Mesendoderm (in vitro differentiated cells): ENCODE data around the gene PLCD1.

ENCODE experiments used
- DNase-seq: peaks from one replicate; pipeline ENCODE4 v3.0.0; 2013
- H2AK5ac ChIP-seq: 2 replicates; pipeline ENCODE4 v1.6.1; 2013; ENCODE audit warnings: low read length, inconsistent platforms
- H2BK120ac ChIP-seq: 2 replicates; pipeline ENCODE4 v1.6.1; 2013; ENCODE audit warnings: low read depth, mild to moderate bottlenecking, low read length, moderate library complexity, mixed read lengths
- H2BK15ac ChIP-seq: replicated peaks from 2 replicates; pipeline ENCODE4 v1.6.1; 2013; ENCODE audit warnings: low read depth, mild to moderate bottlenecking, moderate library complexity
- H2BK5ac ChIP-seq: 2 replicates; pipeline ENCODE4 v1.6.1; 2013; ENCODE audit warnings: low read length, inconsistent platforms
- H3K18ac ChIP-seq: 2 replicates; pipeline ENCODE4 v1.6.1; 2013; ENCODE audit warnings: mild to moderate bottlenecking, low read length, mixed read lengths
- H3K23ac ChIP-seq: one replicate; pipeline ENCODE4 v1.6.1; 2013; ENCODE audit warnings: low read length
- H3K27ac ChIP-seq: 2 replicates; pipeline ENCODE4 v1.5.1; 2013; ENCODE audit warnings: low read depth, mild to moderate bottlenecking, inconsistent platforms, low read length, moderate library complexity
- H3K27me3 ChIP-seq: 2 replicates; pipeline ENCODE4 v1.6.1; 2013; ENCODE audit warnings: low read length, control low read depth, mild to moderate bottlenecking, inconsistent platforms; ENCODE audit not compliant: insufficient read depth, poor library complexity
- H3K36me3 ChIP-seq: 2 replicates; pipeline ENCODE4 v1.6.1; 2013; ENCODE audit warnings: low read length, inconsistent platforms; ENCODE audit not compliant: control insufficient read depth, insufficient read depth
- H3K4ac ChIP-seq: one replicate; pipeline ENCODE4 v1.6.1; 2013; ENCODE audit warnings: low read depth, mild to moderate bottlenecking, low read length, moderate library complexity
- H3K4me1 ChIP-seq: 2 replicates; pipeline ENCODE4 v1.6.1; 2013; ENCODE audit warnings: low read depth, low read length, inconsistent platforms; ENCODE audit not compliant: control insufficient read depth
- H3K4me2 ChIP-seq: 2 replicates; pipeline ENCODE4 v1.6.1; 2013; ENCODE audit warnings: low read length
- H3K4me3 ChIP-seq: 2 replicates; pipeline ENCODE4 v1.5.1; 2013; ENCODE audit warnings: mild to moderate bottlenecking, low read length
- H3K56ac ChIP-seq: one replicate; pipeline ENCODE4 v1.6.1; 2013; ENCODE audit warnings: low read length
- H3K79me1 ChIP-seq: 2 replicates; pipeline ENCODE4 v1.6.1; 2013; ENCODE audit warnings: low read length, inconsistent platforms
- H3K79me2 ChIP-seq: 2 replicates; pipeline ENCODE4 v1.6.1; 2013; ENCODE audit warnings: mild to moderate bottlenecking, low read length; ENCODE audit not compliant: control insufficient read depth, insufficient read depth
- H3K9ac ChIP-seq: 2 replicates; pipeline ENCODE4 v1.6.1; 2013; ENCODE audit warnings: low read length, inconsistent platforms
- H4K5ac ChIP-seq: one replicate; pipeline ENCODE4 v1.6.1; 2013; ENCODE audit warnings: low read length
- H4K8ac ChIP-seq: one replicate; pipeline ENCODE4 v1.6.1; 2013; ENCODE audit warnings: low read depth, mild to moderate bottlenecking, control low read depth, low read length, moderate library complexity
- WGBS: extraction: QIAGEN DNeasy Blood & Tissue Kit; methylation state at CpG from one replicate; pipeline ENCODE4 v1.1.7; 2013; ENCODE audit warnings: low lambda C conversion rate, missing lambda C conversion rate; ENCODE audit not compliant: insufficient coverage; ENCODE audit errors: extremely low coverage; 5-methylcytosine and 5-hydroxymethylcytosine counted together

Gene PLCD1

DNA sequence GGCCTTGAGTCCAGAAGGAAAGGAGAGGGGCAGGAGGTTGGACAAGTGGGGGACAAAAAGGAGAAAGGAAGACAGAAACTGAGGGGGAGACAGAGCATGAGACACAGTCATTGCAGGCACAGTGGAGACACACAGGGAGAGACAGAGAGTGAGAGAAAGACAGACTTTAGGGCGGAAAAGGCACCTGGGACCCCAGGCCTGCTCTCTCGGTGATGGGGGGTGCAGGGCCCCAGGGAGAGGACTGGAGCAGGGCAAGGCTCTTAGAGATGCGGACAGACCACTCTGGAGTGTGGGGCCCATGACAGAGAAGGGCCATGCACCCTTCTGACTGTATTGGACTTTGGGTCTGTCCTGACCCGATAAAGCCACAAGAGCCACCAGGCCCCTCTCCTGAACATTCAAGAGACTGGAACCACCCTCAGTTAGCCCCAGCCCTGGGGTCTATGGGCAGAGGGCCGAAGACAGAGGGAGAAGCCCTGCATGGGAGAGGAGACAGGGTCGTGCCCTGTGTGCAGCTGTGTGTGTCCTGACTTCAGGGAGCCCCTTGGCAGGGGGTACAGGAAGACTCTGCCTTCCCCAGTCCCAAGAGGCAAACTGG, 12.5 kb downstream of the PLCD1 start:
- WGBS: no CpG with 5 or more reads among the region's 6 CpGs
- Histone ChIP-seq H3K79me2 (no peaks in the 10 kb centered on the region), H3K18ac (no peak overlapping the region), H3K56ac (no peak overlapping the region), H3K27ac (no peak overlapping the region), H2BK5ac (no peak overlapping the region), H3K79me1 (no peaks in the 10 kb centered on the region), H4K8ac (no peak overlapping the region), H3K9ac (no peak overlapping the region), H3K23ac (no peak overlapping the region), H2BK15ac (no peak overlapping the region), H2AK5ac (no peak overlapping the region), H3K4me1 (no peaks in the 10 kb centered on the region), H3K4ac (no peak overlapping the region), H4K5ac (no peak overlapping the region), H3K4me3 (no peak overlapping the region), H2BK120ac (no peak overlapping the region), H3K36me3 (no peaks in the 10 kb centered on the region), H3K4me2 (no peak overlapping the region), H3K27me3 (no peaks in the 10 kb centered on the region)
- DNase-seq: no peak

DNA sequence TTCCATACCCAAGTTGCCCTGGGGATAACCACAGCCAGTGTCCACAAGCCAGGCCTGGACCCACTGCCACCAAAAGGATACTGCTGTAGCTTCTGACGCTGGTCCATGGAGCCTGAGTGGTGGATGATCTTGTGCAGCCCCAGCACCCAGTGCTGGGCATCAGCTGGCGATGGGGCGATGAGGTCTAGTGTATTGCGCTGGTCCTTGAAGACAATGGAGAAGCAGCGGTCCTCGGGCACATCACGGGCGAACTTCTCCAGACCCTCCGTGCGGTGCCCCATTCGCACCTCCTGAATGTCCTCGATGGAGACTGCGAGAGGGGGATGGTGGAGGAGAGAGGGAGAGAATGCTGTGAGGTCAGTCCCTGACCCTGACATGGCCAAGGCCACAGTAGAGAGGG, 13.0 kb downstream of the PLCD1 start:
- H2BK5ac ChIP-seq: no peak overlapping the region
- no peak overlapping the region for H3K4me2 ChIP-seq
- no peak overlapping the region for H3K23ac ChIP-seq
- H3K18ac ChIP-seq: no peak overlapping the region
- DNase-seq: no peak
- H3K27ac ChIP-seq: no peak overlapping the region
- H2AK5ac ChIP-seq: no peak overlapping the region
- H2BK120ac ChIP-seq: no peak overlapping the region
- H3K56ac ChIP-seq: no peak overlapping the region
- H2BK15ac ChIP-seq: no peak overlapping the region
- no peak overlapping the region for H3K4me3 ChIP-seq
- no peak overlapping the region for H3K4ac ChIP-seq
- no peak overlapping the region for H4K5ac ChIP-seq
- H3K79me1 ChIP-seq: no peaks in the 10 kb centered on the region
- H3K4me1 ChIP-seq: no peaks in the 10 kb centered on the region
- no peaks in the 10 kb centered on the region for H3K27me3 ChIP-seq
- no peak overlapping the region for H4K8ac ChIP-seq
- no peak overlapping the region for H3K9ac ChIP-seq
- no CpG with 5 or more reads among the region's 13 CpGs for WGBS
- no peaks in the 10 kb centered on the region for H3K79me2 ChIP-seq
- no peaks in the 10 kb centered on the region for H3K36me3 ChIP-seq

GRCh38 chr3:38015984-38016383, 13.5 kb downstream of the PLCD1 start:
- no peak overlapping the region for H3K23ac ChIP-seq
- no peak overlapping the region for H3K56ac ChIP-seq
- H3K9ac ChIP-seq: no peak overlapping the region
- H3K79me2 ChIP-seq: no peaks in the 10 kb centered on the region
- H3K27me3 ChIP-seq: no peaks in the 10 kb centered on the region
- H3K27ac ChIP-seq: no peak overlapping the region
- no peaks in the 10 kb centered on the region for H3K79me1 ChIP-seq
- H2BK15ac ChIP-seq: no peak overlapping the region
- H3K18ac ChIP-seq: no peak overlapping the region
- no peak overlapping the region for H3K4me2 ChIP-seq
- H4K8ac ChIP-seq: no peak overlapping the region
- no peak overlapping the region for H2BK5ac ChIP-seq
- no peak for DNase-seq
- H2AK5ac ChIP-seq: no peak overlapping the region
- WGBS: no CpG with 5 or more reads among the region's 3 CpGs
- H3K4me1 ChIP-seq: no peaks in the 10 kb centered on the region
- no peaks in the 10 kb centered on the region for H3K36me3 ChIP-seq
- H3K4me3 ChIP-seq: no peak overlapping the region
- H2BK120ac ChIP-seq: no peak overlapping the region
- H3K4ac ChIP-seq: no peak overlapping the region
- H4K5ac ChIP-seq: no peak overlapping the region

GRCh38 chr3:38015485-38015884, 14.0 kb downstream of the PLCD1 start:
- H2BK15ac ChIP-seq: no peak overlapping the region
- H3K27me3 ChIP-seq: no peaks in the 10 kb centered on the region
- H3K36me3 ChIP-seq: no peaks in the 10 kb centered on the region
- no peak overlapping the region for H2AK5ac ChIP-seq
- no peak overlapping the region for H3K27ac ChIP-seq
- WGBS: no CpG with 5 or more reads among the region's 3 CpGs
- no peak overlapping the region for H2BK5ac ChIP-seq
- H3K4ac ChIP-seq: no peak overlapping the region
- H3K56ac ChIP-seq: no peak overlapping the region
- H3K23ac ChIP-seq: no peak overlapping the region
- no peak overlapping the region for H3K9ac ChIP-seq
- H3K79me1 ChIP-seq: no peaks in the 10 kb centered on the region
- H3K4me2 ChIP-seq: no peak overlapping the region
- H3K79me2 ChIP-seq: no peaks in the 10 kb centered on the region
- H4K8ac ChIP-seq: no peak overlapping the region
- H4K5ac ChIP-seq: no peak overlapping the region
- DNase-seq: no peak
- H2BK120ac ChIP-seq: no peak overlapping the region
- no peaks in the 10 kb centered on the region for H3K4me1 ChIP-seq
- no peak overlapping the region for H3K4me3 ChIP-seq
- H3K18ac ChIP-seq: no peak overlapping the region

GRCh38 chr3:38011111-38011510, 18.3 kb downstream of the PLCD1 start:
- Histone ChIP-seq H3K23ac (no peak overlapping the region), H2BK5ac (no peak overlapping the region), H3K18ac (no peak overlapping the region), H3K79me1 (no peaks in the 10 kb centered on the region), H4K8ac (no peak overlapping the region), H4K5ac (no peak overlapping the region), H3K56ac (no peak overlapping the region), H3K4me3 (no peak overlapping the region), H2BK15ac (no peak overlapping the region), H3K79me2 (no peaks in the 10 kb centered on the region), H3K27me3 (no peaks in the 10 kb centered on the region), H2AK5ac (no peak overlapping the region), H3K36me3 (no peaks in the 10 kb centered on the region), H3K9ac (no peak overlapping the region), H3K4me2 (no peak overlapping the region), H3K4ac (no peak overlapping the region), H2BK120ac (no peak overlapping the region), H3K4me1 (no peaks in the 10 kb centered on the region), H3K27ac (no peak overlapping the region)
- no CpG with 5 or more reads among the region's 21 CpGs for WGBS
- no peak for DNase-seq
